Activated gamma-delta T cell treated with Interleukin-2 at 50 U/mL for 16 hours (primary cell): ENCODE results near the gene CFAP77.
A peak's percentile ranks its signal among the peaks of the same experiment; 100 is the strongest.

Experiments used
- DNase-seq: peaks from one replicate; pipeline ENCODE4 v3.0.0-alpha.2; 2020

Gene CFAP77

GRCh38 chr9:132457504-132458236 lies 47.7 kb downstream of the CFAP77 start:
- DNase-seq, result no peak

GRCh38 chr9:132458432-132458831 lies 48.4 kb downstream of the CFAP77 start:
- no peak for DNase-seq

- DNase-seq, result no peak
These were observed 49.6 kb downstream of the CFAP77 start for GRCh38 chr9:132459661-132460060.

- DNase-seq, result no peak
These were observed 50.2 kb downstream of the CFAP77 start for GRCh38 chr9:132460240-132460639.

- no peak for DNase-seq
These were observed 51.4 kb downstream of the CFAP77 start for GRCh38 chr9:132461281-132461896.

- DNase-seq, result no peak
These were observed 52.0 kb downstream of the CFAP77 start for GRCh38 chr9:132461971-132462370.

GRCh38 chr9:132464547-132464946 lies 54.5 kb downstream of the CFAP77 start:
- no peak for DNase-seq

- no peak for DNase-seq
These were observed 55.2 kb downstream of the CFAP77 start for GRCh38 chr9:132465131-132465635.

GRCh38 chr9:132472199-132472598 lies 62.2 kb downstream of the CFAP77 start:
- DNase-seq, result no peak

GRCh38 chr9:132472599-132472998 lies 62.6 kb downstream of the CFAP77 start:
- no peak for DNase-seq

GRCh38 chr9:132474253-132474652 lies 64.2 kb downstream of the CFAP77 start:
- no peak for DNase-seq

GRCh38 chr9:132478353-132479050 lies 68.5 kb downstream of the CFAP77 start:
- no peak for DNase-seq

GRCh38 chr9:132479733-132480132 lies 69.7 kb downstream of the CFAP77 start:
- no peak for DNase-seq

GRCh38 chr9:132481053-132481849 lies 71.2 kb downstream of the CFAP77 start:
- DNase-seq, result no peak

GRCh38 chr9:132482196-132482813 lies 72.3 kb downstream of the CFAP77 start:
- no peak for DNase-seq

- no peak for DNase-seq
These were observed 75.4 kb downstream of the CFAP77 start for GRCh38 chr9:132485393-132485792.

- peak; percentile 45 for DNase-seq
These were observed 76.8 kb downstream of the CFAP77 start for GRCh38 chr9:132486706-132487350.

GRCh38 chr9:132487351-132487791 lies 77.4 kb downstream of the CFAP77 start:
- DNase-seq, result peak; percentile 15

- no peak for DNase-seq
These were observed 78.0 kb downstream of the CFAP77 start for GRCh38 chr9:132487980-132488535.

GRCh38 chr9:132488626-132489025 lies 78.6 kb downstream of the CFAP77 start:
- no peak for DNase-seq

- DNase-seq, result no peak
These were observed 79.5 kb downstream of the CFAP77 start for GRCh38 chr9:132489536-132489935.

GRCh38 chr9:132494857-132495256 lies 84.8 kb downstream of the CFAP77 start:
- no peak for DNase-seq
